SJCRH30 (cell line): ENCODE data around the gene LYSMD1. TPM values are rescaled to one million over a fixed set of nuclear protein-coding genes. Genes with fewer than 3 reads are reported as not detected.
A peak's percentile ranks its signal among the peaks of the same experiment; 100 is the strongest.
"Not testable (repeated sequence)": the region's sequence is repeated elsewhere in the genome, so short reads cannot be mapped to it uniquely, and the experiment has no call there.

Experiments
- DNase-seq, 2 experiments: peaks; one replicate each; pipeline ENCODE4 v3.0.0-alpha.2; 2015 to 2020
- H3K27ac ChIP-seq: fragments of 250-450 bp; sonication (Bioruptor Pico); 2 replicates; pipeline ENCODE4 v1.5.1; 2020; ENCODE audit warnings: mild to moderate bottlenecking, moderate library complexity
- H3K27me3 ChIP-seq: fragments of 250-450 bp; sonication (Bioruptor Pico); 2 replicates; pipeline ENCODE4 v1.5.1; 2020; ENCODE audit warnings: mild to moderate bottlenecking, moderate library complexity
- H3K36me3 ChIP-seq: fragments of 250-450 bp; sonication (Bioruptor Pico); 2 replicates; pipeline ENCODE4 v1.5.1; 2020; ENCODE audit warnings: mild to moderate bottlenecking, moderate library complexity
- H3K4me1 ChIP-seq: fragments of 250-450 bp; sonication (Bioruptor Pico); 2 replicates; pipeline ENCODE4 v1.5.1; 2020; ENCODE audit warnings: mild to moderate bottlenecking, moderate library complexity
- H3K4me3 ChIP-seq: fragments of 250-450 bp; sonication (Bioruptor Pico); 2 replicates; pipeline ENCODE4 v1.5.1; 2020; ENCODE audit warnings: mild to moderate bottlenecking, moderate library complexity
- H3K9me3 ChIP-seq: fragments of 250-450 bp; sonication (Bioruptor Pico); replicated peaks from 2 replicates; pipeline ENCODE4 v1.5.1; 2020; ENCODE audit warnings: mild to moderate bottlenecking, moderate library complexity
- total RNA-seq: library from RNA; depleted of rRNA; stranded (reverse); fragments of >200 nt; shearing (Covaris generic); gene quantifications from 2 replicates; pipeline ENCODE4 v1.2.3, GENCODE V29; 2014; rRNA removed

The LYSMD1 gene
- 13.4 and 15.8 TPM in 2 replicates for total RNA-seq

- H3K9me3 ChIP-seq = no peaks in the 10 kb centered on the region
These were observed at the start of gene LYSMD1, which contains the start of gene SCNM1 for GRCh38 chr1:151165738-151166504. TSS of gene LYSMD1 (minus strand) at chr1:151165902. CDS start at chr1:151165258, 644 bp downstream. TSS of gene SCNM1 (plus strand) at chr1:151166144. CDS start at chr1:151166153, 9 bp downstream.

GRCh38 chr1:151213560-151213959 is 47.9 kb upstream of the LYSMD1 start:
- no peak for DNase-seq
- Histone ChIP-seq H3K36me3 (peaks cover 31% of the 10 kb centered on the region), H3K4me3 (no peak overlapping the region), H3K27me3 (no peaks in the 10 kb centered on the region), H3K4me1 (no peaks in the 10 kb centered on the region), H3K9me3 (no peaks in the 10 kb centered on the region), H3K27ac (no peak overlapping the region)

More at GRCh38 chr1:151165738-151166504, at the start of gene LYSMD1, which contains the start of gene SCNM1:
- H3K4me1 ChIP-seq = no peaks in the 10 kb centered on the region
- H3K36me3 ChIP-seq = peaks cover 16% of the 10 kb centered on the region; the same call in 1 of the 2 replicates
- peak within 1 kb of the TSS; percentile 76 for H3K4me3 ChIP-seq
- peak; percentile 96 to 97 for DNase-seq
- H3K27me3 ChIP-seq = no peaks in the 10 kb centered on the region
- peak within 1 kb of the TSS; percentile 42 for H3K27ac ChIP-seq

- no peak overlapping the region for H3K27ac ChIP-seq
- H3K9me3 ChIP-seq = no peaks in the 10 kb centered on the region
- H3K4me3 ChIP-seq = no peak overlapping the region
- no peaks in the 10 kb centered on the region for H3K4me1 ChIP-seq
- H3K27me3 ChIP-seq = no peaks in the 10 kb centered on the region
- peaks cover 35% of the 10 kb centered on the region for H3K36me3 ChIP-seq
- no peak for DNase-seq
These were observed 46.4 kb upstream of the LYSMD1 start for GRCh38 chr1:151211972-151212705.

GRCh38 chr1:151210830-151211229 is 45.1 kb upstream of the LYSMD1 start:
- Histone ChIP-seq H3K4me1 (no peaks in the 10 kb centered on the region), H3K4me3 (no peak overlapping the region), H3K27ac (no peak overlapping the region), H3K9me3 (no peaks in the 10 kb centered on the region), H3K36me3 (peaks cover 48% of the 10 kb centered on the region), H3K27me3 (no peaks in the 10 kb centered on the region)
- DNase-seq = no peak

GRCh38 chr1:151205381-151205965 is 39.8 kb upstream of the LYSMD1 start:
- H3K4me3 ChIP-seq, H3K27me3 ChIP-seq, DNase-seq, H3K27ac ChIP-seq, H3K9me3 ChIP-seq, H3K4me1 ChIP-seq: not testable (repeated sequence)
- peaks cover 35% of the 10 kb centered on the region for H3K36me3 ChIP-seq

- Histone ChIP-seq H3K4me1 (peaks cover 2% of the 10 kb centered on the region; the same call in 1 of the 2 replicates), H3K27ac (no peak overlapping the region), H3K4me3 (peak overlapping the region; percentile 73), H3K36me3 (peaks cover 6% of the 10 kb centered on the region; the same call in 1 of the 2 replicates), H3K27me3 (no peaks in the 10 kb centered on the region), H3K9me3 (no peaks in the 10 kb centered on the region)
- no peak for DNase-seq
These were observed 34.3 kb upstream of the LYSMD1 start for GRCh38 chr1:151199873-151200581.

GRCh38 chr1:151198254-151199127 is 32.8 kb upstream of the LYSMD1 start, which contains the start of gene PIP5K1A:
TSS of gene PIP5K1A (plus strand) at chr1:151198552. CDS start at chr1:151198997, 445 bp downstream.
- H3K27ac ChIP-seq = peak within 1 kb of the TSS; percentile 53
- H3K36me3 ChIP-seq = peaks cover 4% of the 10 kb centered on the region; the same call in 1 of the 2 replicates
- peak within 1 kb of the TSS; percentile 73 for H3K4me3 ChIP-seq
- no peaks in the 10 kb centered on the region for H3K27me3 ChIP-seq
- H3K4me1 ChIP-seq = peaks cover 2% of the 10 kb centered on the region; the same call in 1 of the 2 replicates
- H3K9me3 ChIP-seq = no peaks in the 10 kb centered on the region
- peak; percentile 98 to 99 for DNase-seq

GRCh38 chr1:151197863-151198253 is 32.2 kb upstream of the LYSMD1 start:
- Histone ChIP-seq H3K27me3 (no peaks in the 10 kb centered on the region), H3K9me3 (no peaks in the 10 kb centered on the region), H3K36me3 (peaks cover 4% of the 10 kb centered on the region; the same call in 1 of the 2 replicates), H3K27ac (no peak overlapping the region; the same call in 1 of the 2 replicates), H3K4me1 (peaks cover 2% of the 10 kb centered on the region; the same call in 1 of the 2 replicates), H3K4me3 (peak overlapping the region; percentile 73)
- DNase-seq = no peak

GRCh38 chr1:151196292-151196800 is 30.6 kb upstream of the LYSMD1 start:
- no peaks in the 10 kb centered on the region for H3K36me3 ChIP-seq
- no peaks in the 10 kb centered on the region for H3K9me3 ChIP-seq
- H3K4me3 ChIP-seq = peak overlapping the region; percentile 44
- DNase-seq = peak; percentile 71 to 86
- H3K27me3 ChIP-seq = no peaks in the 10 kb centered on the region
- H3K27ac ChIP-seq = no peak overlapping the region
- H3K4me1 ChIP-seq = peaks cover 2% of the 10 kb centered on the region; the same call in 1 of the 2 replicates

GRCh38 chr1:151194894-151195594 is 29.3 kb upstream of the LYSMD1 start:
- not testable (repeated sequence) for H3K4me1 ChIP-seq, H3K36me3 ChIP-seq, H3K27me3 ChIP-seq, H3K9me3 ChIP-seq
- Histone ChIP-seq H3K27ac (peak overlapping the region; percentile 10; the same call in 1 of the 2 replicates), H3K4me3 (peak overlapping the region; percentile 44)
- peak; percentile 55 to 62 for DNase-seq

- Histone ChIP-seq H3K9me3 (no peaks in the 10 kb centered on the region), H3K4me3 (no peak overlapping the region), H3K4me1 (peaks cover 2% of the 10 kb centered on the region; the same call in 1 of the 2 replicates), H3K27ac (no peak overlapping the region), H3K27me3 (no peaks in the 10 kb centered on the region), H3K36me3 (no peaks in the 10 kb centered on the region)
- no peak for DNase-seq
These were observed 28.2 kb upstream of the LYSMD1 start for GRCh38 chr1:151193856-151194255.

- Histone ChIP-seq H3K4me1 (peaks cover 2% of the 10 kb centered on the region; the same call in 1 of the 2 replicates), H3K27ac (no peak overlapping the region), H3K36me3 (no peaks in the 10 kb centered on the region), H3K9me3 (no peaks in the 10 kb centered on the region), H3K27me3 (no peaks in the 10 kb centered on the region), H3K4me3 (no peak overlapping the region)
- DNase-seq = no peak
These were observed 27.6 kb upstream of the LYSMD1 start for GRCh38 chr1:151193304-151193703.
